HCT116 (cell line): ENCODE results near the gene KLHL6. TPM values are rescaled to one million over a fixed set of nuclear protein-coding genes. Genes with fewer than 3 reads are reported as not detected.

ENCODE experiments used
- ATAC-seq: fragments of 200-7000 bp; cut with Tn5 transposase; 2 replicates; pipeline ENCODE4 v1.9.1; 2020; ENCODE audit warnings: mild to moderate bottlenecking, moderate library complexity
- BruUV-seq: library from RNA; stranded (reverse); fragments of 400-500 nt; replicated peaks from 2 replicates; lab custom pipeline; 2021; lab: Mats Ljungman, UMichigan
- CTCF ChIA-PET: fragments of 300-600 bp; sonication (Branson Sonifier 250); formaldehyde crosslinking; loops from one replicate; lab custom pipeline; 2021; ENCODE audit warnings: antibody characterized with exemption; lab: Charles Lee
- POLR2A ChIA-PET: fragments of 300-600, 350-600 bp; sonication (Branson Sonifier 250); formaldehyde crosslinking; loops from one replicate; lab custom pipeline; 2021; ENCODE audit warnings: antibody characterized with exemption; lab: Charles Lee
- RAD21 ChIA-PET, 2 experiments: fragments of 300-600 bp; sonication (Branson Sonifier 250); formaldehyde crosslinking; loops; one replicate each; lab custom pipeline; 2023; ENCODE audit warnings: low total read pairs in 2 of 2; ENCODE audit not compliant: uncharacterized antibody in 2 of 2, unreplicated experiment in 2 of 2, low non-redundant PET in 1 of 2; lab: Charles Lee
- DNase-seq: peaks from one replicate; pipeline ENCODE4 v3.0.0-alpha.2; 2010; ENCODE audit warnings: low read depth, low spot score
- H2AFZ ChIP-seq: fragments of 200-600 bp; shearing (Covaris generic), sonication (generic); 2 replicates; pipeline ENCODE4 v1.6.1; 2017; ENCODE audit warnings: low read depth, mixed run types, mixed read lengths, antibody characterized with exemption, low read length; ENCODE audit not compliant: poor library complexity, severe bottlenecking
- H3K27ac ChIP-seq: 2 replicates; pipeline ENCODE4 v1.5.1; 2012; ENCODE audit warnings: low read depth, low read length
- H3K27me3 ChIP-seq: fragments of 200-600 bp; sonication (generic); 2 replicates; pipeline ENCODE4 v1.6.1; 2016; ENCODE audit warnings: mixed run types, low read length, mixed read lengths; ENCODE audit not compliant: insufficient read depth
- H3K36me3 ChIP-seq, 2 experiments: fragments of 200-500 bp in 1 of 2; fragments of 200-600 bp in 1 of 2; sonication (Bioruptor generic) in 1 of 2; sonication (generic) in 1 of 2; 2 replicates each; pipeline versions ENCODE4 v1.5.1 to v1.6.1; 2014 to 2016; ENCODE audit warnings: low read length in 2 of 2, inconsistent platforms in 1 of 2, mixed read lengths in 1 of 2, mixed run types in 1 of 2; ENCODE audit not compliant: insufficient read depth in 2 of 2, control insufficient read depth in 1 of 2
- H3K4me1 ChIP-seq, 2 experiments: fragments of 200-600 bp in 1 of 2; sonication (generic) in 1 of 2; 2 replicates each; pipeline versions ENCODE4 v1.5.1 to v1.6.1; 2012 to 2017; ENCODE audit warnings: low read length in 2 of 2, inconsistent platforms in 1 of 2, mild to moderate bottlenecking in 1 of 2, mixed read lengths in 1 of 2, mixed run types in 1 of 2, moderate library complexity in 1 of 2; ENCODE audit not compliant: insufficient read depth in 2 of 2, control insufficient read depth in 1 of 2
- H3K4me2 ChIP-seq: fragments of 200-600 bp; sonication (generic); 2 replicates; pipeline ENCODE4 v1.6.1; 2017; ENCODE audit warnings: mixed run types, low read length, mixed read lengths
- H3K4me3 ChIP-seq, 2 experiments: fragments of 200-600 bp in 1 of 2; sonication (generic) in 1 of 2; replicated peaks in 1 of 2; 2 replicates each; pipeline ENCODE4 v1.5.1; 2011 to 2016; ENCODE audit warnings: low read length in 2 of 2, control low read depth in 1 of 2, low read depth in 1 of 2, mild to moderate bottlenecking in 1 of 2, mixed read lengths in 1 of 2, mixed run types in 1 of 2
- H3K79me2 ChIP-seq: fragments of 200-600 bp; sonication (generic); 2 replicates; pipeline ENCODE4 v1.6.1; 2017; ENCODE audit warnings: mild to moderate bottlenecking, mixed run types, low read length, moderate library complexity, mixed read lengths; ENCODE audit not compliant: insufficient read depth
- H3K9ac ChIP-seq: fragments of 200-600 bp; sonication (generic); 2 replicates; pipeline ENCODE4 v1.6.1; 2016; ENCODE audit warnings: low read length, mixed read lengths
- H3K9me2 ChIP-seq: fragments of 200-600 bp; sonication (generic), shearing (Covaris generic); 2 replicates; pipeline ENCODE4 v1.6.1; 2017; ENCODE audit warnings: mixed run types, mild to moderate bottlenecking, moderate library complexity; ENCODE audit not compliant: insufficient read depth
- H3K9me3 ChIP-seq, 2 experiments: fragments of 200-500 bp in 1 of 2; fragments of 200-600 bp in 1 of 2; sonication (Bioruptor generic) in 1 of 2; sonication (generic) in 1 of 2; 2 replicates each; pipeline ENCODE4 v1.6.1; 2014 to 2017; ENCODE audit warnings: low read length in 2 of 2, mixed read lengths in 2 of 2, inconsistent platforms in 1 of 2, low read depth in 1 of 2, mild to moderate bottlenecking in 1 of 2, mixed run types in 1 of 2, moderate library complexity in 1 of 2; ENCODE audit not compliant: control insufficient read depth in 1 of 2, insufficient read depth in 1 of 2
- H4K20me1 ChIP-seq: fragments of 200-600 bp; sonication (generic), shearing (Covaris generic); 2 replicates; pipeline ENCODE4 v1.6.1; 2017; ENCODE audit warnings: mixed run types, mild to moderate bottlenecking, moderate library complexity; ENCODE audit not compliant: insufficient read depth
- CEBPB ChIP-seq: IDR thresholded peaks from 2 replicates; pipeline ENCODE4 v1.6.1; 2012; ENCODE audit warnings: low read depth
- EGR1 ChIP-seq: IDR thresholded peaks from 2 replicates; pipeline ENCODE4 v1.6.1; 2012; ENCODE audit warnings: low read depth
- ELF1 ChIP-seq: IDR thresholded peaks from 2 replicates; pipeline ENCODE4 v1.6.1; 2012; ENCODE audit warnings: low read depth, borderline replicate concordance
- FOSL1 ChIP-seq: IDR thresholded peaks from 2 replicates; pipeline ENCODE4 v1.6.1; 2012; ENCODE audit warnings: low read depth
- MAX ChIP-seq: IDR thresholded peaks from 2 replicates; pipeline ENCODE4 v1.6.1; 2012
- POLR2A ChIP-seq: IDR thresholded peaks from 2 replicates; pipeline ENCODE4 v1.7.0; 2011; ENCODE audit warnings: borderline replicate concordance; ENCODE audit not compliant: insufficient read depth, insufficient read length; ENCODE audit errors: extremely low read depth
- POLR2AphosphoS5 ChIP-seq: IDR thresholded peaks from 2 replicates; pipeline ENCODE4 v1.6.1; 2011; ENCODE audit warnings: mild to moderate bottlenecking, low read depth, low read length, moderate library complexity
- TCF7L2 ChIP-seq: IDR thresholded peaks from 2 replicates; pipeline ENCODE4 v1.7.0; 2011; ENCODE audit warnings: borderline replicate concordance, inconsistent platforms; ENCODE audit not compliant: insufficient read depth, insufficient read length; ENCODE audit errors: extremely low read depth
- YY1 ChIP-seq: IDR thresholded peaks from 2 replicates; pipeline ENCODE4 v1.6.1; 2011; ENCODE audit warnings: low read length, low read depth, moderate library complexity, mild to moderate bottlenecking; ENCODE audit not compliant: insufficient replicate concordance; ENCODE audit errors: extremely low read depth
- intact Hi-C: fragments of 100-400 bp; cut with micrococcal nuclease; formaldehyde crosslinking; loops from 2 replicates; pipeline ENCODE4 v1.10.0; 2022
- total RNA-seq: library from RNA; stranded (reverse); gene quantifications from one replicate; pipeline ENCODE4 v1.2.1, GENCODE V29; 2021; ENCODE audit not compliant: unreplicated experiment
- TF ChIP-seq, protein P1 (sequence below), 3 experiments: fragments of 200-600 bp in 1 of 3; sonication (generic) in 1 of 3; IDR thresholded peaks in 2 of 3; conservative IDR thresholded peaks in 1 of 3; 2 replicates each; pipeline ENCODE4 v1.5.1; 2012 to 2017; ENCODE audit warnings: low read depth in 2 of 3, low read length in 2 of 3, antibody characterized with exemption in 1 of 3, borderline replicate concordance in 1 of 3, control low read depth in 1 of 3, mild to moderate bottlenecking in 1 of 3, mixed read lengths in 1 of 3, mixed run types in 1 of 3, moderate library complexity in 1 of 3; ENCODE audit not compliant: insufficient read depth in 1 of 3

The KLHL6 gene
- total RNA-seq, 1 experiment from 2014 or later = 0.15 TPM

GRCh38 chr3:183449791-183450190 is 105.7 kb downstream of the KLHL6 start:
- ATAC-seq (no peak), DNase-seq (no peak)
- CTCF ChIA-PET = interaction anchor here (0.6 kb wide), 1 partner anchor 174 kb away, joined by 3 read pairs; no protein-coding TSS in a partner anchor
- H3K4me2 ChIP-seq = no peak overlapping the region
- H3K27me3 ChIP-seq = no peaks in the 10 kb centered on the region
- intact Hi-C loops = no loop called here
- RAD21 ChIA-PET = no interaction called here
- H3K4me1 ChIP-seq = peaks cover 0 to 15% of the 10 kb centered on the region in 2 experiments; a peak in 2 of 4 replicates
- no peaks in the 10 kb centered on the region for H4K20me1 ChIP-seq
- no peaks in the 10 kb centered on the region for H3K9me2 ChIP-seq
- H3K27ac ChIP-seq = no peak overlapping the region
- H2AFZ ChIP-seq = no peak overlapping the region
- no peak overlapping the region for H3K9ac ChIP-seq
- BruUV-seq = no TSS peak
- no peaks in the 10 kb centered on the region for H3K79me2 ChIP-seq
- H3K9me3 ChIP-seq = no peaks in the 10 kb centered on the region
- TF ChIP-seq, protein P1, sequence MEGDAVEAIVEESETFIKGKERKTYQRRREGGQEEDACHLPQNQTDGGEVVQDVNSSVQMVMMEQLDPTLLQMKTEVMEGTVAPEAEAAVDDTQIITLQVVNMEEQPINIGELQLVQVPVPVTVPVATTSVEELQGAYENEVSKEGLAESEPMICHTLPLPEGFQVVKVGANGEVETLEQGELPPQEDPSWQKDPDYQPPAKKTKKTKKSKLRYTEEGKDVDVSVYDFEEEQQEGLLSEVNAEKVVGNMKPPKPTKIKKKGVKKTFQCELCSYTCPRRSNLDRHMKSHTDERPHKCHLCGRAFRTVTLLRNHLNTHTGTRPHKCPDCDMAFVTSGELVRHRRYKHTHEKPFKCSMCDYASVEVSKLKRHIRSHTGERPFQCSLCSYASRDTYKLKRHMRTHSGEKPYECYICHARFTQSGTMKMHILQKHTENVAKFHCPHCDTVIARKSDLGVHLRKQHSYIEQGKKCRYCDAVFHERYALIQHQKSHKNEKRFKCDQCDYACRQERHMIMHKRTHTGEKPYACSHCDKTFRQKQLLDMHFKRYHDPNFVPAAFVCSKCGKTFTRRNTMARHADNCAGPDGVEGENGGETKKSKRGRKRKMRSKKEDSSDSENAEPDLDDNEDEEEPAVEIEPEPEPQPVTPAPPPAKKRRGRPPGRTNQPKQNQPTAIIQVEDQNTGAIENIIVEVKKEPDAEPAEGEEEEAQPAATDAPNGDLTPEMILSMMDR (IDR thresholded peaks at IDR 0.05 in 2 of 3, conservative IDR thresholded peaks at IDR 0.05 in 1 of 3; ENCODE audit: borderline replicate concordance in 1 of 3, insufficient read depth in 1 of 3, low read depth in 2 of 3, low read length in 2 of 3) = no peak
- TF ChIP-seq EGR1 = no peak
- TF ChIP-seq POLR2AphosphoS5 = no peak
- no peak for TF ChIP-seq FOSL1
- TF ChIP-seq MAX = no peak
- TF ChIP-seq, all 23 proteins: peak for 0
- Histone ChIP-seq H3K36me3 (no peaks in the 10 kb centered on the region), H3K4me3 (no peak overlapping the region)
- POLR2A ChIA-PET = no interaction called here

DNA sequence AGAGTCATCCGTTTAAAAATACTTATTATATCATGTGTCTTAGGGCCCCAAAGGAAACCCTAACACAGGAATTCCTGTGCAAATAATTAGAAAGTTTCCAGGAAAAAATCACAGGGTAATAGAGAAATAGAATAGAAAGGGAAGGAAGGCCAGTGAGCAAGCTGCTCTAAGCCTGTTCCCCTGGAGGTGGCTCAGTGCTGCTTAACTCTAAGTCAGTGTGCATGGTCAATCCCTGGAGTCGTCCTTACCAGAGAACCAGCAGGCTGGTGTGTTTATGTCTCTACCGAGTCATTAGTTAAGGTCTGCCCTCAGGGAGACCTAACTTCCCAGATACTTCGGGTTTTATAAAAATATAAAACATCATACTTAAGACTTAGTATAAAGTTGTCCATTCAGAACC is 106.1 kb downstream of the KLHL6 start:
- Histone ChIP-seq H4K20me1 (no peaks in the 10 kb centered on the region), H3K27ac (no peak overlapping the region), H2AFZ (no peak overlapping the region), H3K9me3 (no peaks in the 10 kb centered on the region), H3K27me3 (no peaks in the 10 kb centered on the region), H3K4me3 (no peak overlapping the region), H3K79me2 (no peaks in the 10 kb centered on the region), H3K9ac (no peak overlapping the region), H3K4me2 (no peak overlapping the region), H3K36me3 (no peaks in the 10 kb centered on the region), H3K4me1 (peaks cover 0 to 13% of the 10 kb centered on the region in 2 experiments; a peak in 2 of 4 replicates), H3K9me2 (no peaks in the 10 kb centered on the region)
- no peak for DNase-seq
- RAD21 ChIA-PET = no interaction called here
- POLR2A ChIA-PET = no interaction called here
- intact Hi-C loops = no loop called here
- no peak for ATAC-seq
- no peak for TF ChIP-seq EGR1
- no peak for TF ChIP-seq POLR2AphosphoS5
- no peak for TF ChIP-seq ELF1
- TF ChIP-seq, protein P1 (IDR thresholded peaks at IDR 0.05 in 2 of 3, conservative IDR thresholded peaks at IDR 0.05 in 1 of 3; ENCODE audit: borderline replicate concordance in 1 of 3, insufficient read depth in 1 of 3, low read depth in 2 of 3, low read length in 2 of 3) = no peak
- no peak for TF ChIP-seq TCF7L2
- TF ChIP-seq CEBPB = no peak
- no peak for TF ChIP-seq POLR2A
- TF ChIP-seq YY1 = no peak
- CTCF ChIA-PET = interaction anchor here (0.6 kb wide), 1 partner anchor 174 kb away, joined by 3 read pairs; no protein-coding TSS in a partner anchor
- no TSS peak for BruUV-seq
